Panc1 (cell line): ENCODE results near the gene TENM3. TPM values are rescaled to one million over a fixed set of nuclear protein-coding genes. Genes with fewer than 3 reads are reported as not detected.

Source experiments
- ATAC-seq: fragments of 200-7000 bp; cut with Tn5 transposase; 2 replicates; pipeline ENCODE4 v1.9.1; 2020; ENCODE audit warnings: mild to moderate bottlenecking, moderate library complexity
- BruUV-seq: library from RNA; stranded (reverse); fragments of 400-500 nt; replicated peaks from 2 replicates; lab custom pipeline; 2021; lab: Mats Ljungman, UMichigan
- CTCF ChIA-PET: fragments of 300-600 bp; sonication (Branson Sonifier 250); formaldehyde crosslinking; loops from one replicate; lab custom pipeline; 2022; ENCODE audit warnings: antibody characterized with exemption; lab: Charles Lee
- POLR2A ChIA-PET: fragments of 300-600 bp; sonication (Branson Sonifier 250); formaldehyde crosslinking; loops from one replicate; lab custom pipeline; 2022; ENCODE audit warnings: antibody characterized with exemption; lab: Charles Lee
- DNase-seq: peaks from one replicate; pipeline ENCODE4 v3.0.0-alpha.2; 2010; ENCODE audit warnings: low read depth, low spot score
- H3K27ac ChIP-seq: 2 replicates; pipeline ENCODE4 v1.5.1; 2011; ENCODE audit warnings: mild to moderate bottlenecking, low read length, inconsistent platforms
- H3K27me3 ChIP-seq: fragments of 200-500 bp; sonication (Bioruptor generic); 2 replicates; pipeline ENCODE4 v1.6.0; 2014; ENCODE audit warnings: low read length, inconsistent platforms; ENCODE audit not compliant: control insufficient read depth, insufficient read depth
- H3K36me3 ChIP-seq: fragments of 200-500 bp; sonication (Bioruptor generic); 2 replicates; pipeline ENCODE4 v1.5.1; 2014; ENCODE audit warnings: inconsistent platforms, mild to moderate bottlenecking, low read length, moderate library complexity; ENCODE audit not compliant: control insufficient read depth, insufficient read depth
- H3K4me1 ChIP-seq: 2 replicates; pipeline ENCODE4 v1.5.1; 2011; ENCODE audit warnings: inconsistent platforms, mild to moderate bottlenecking, low read length, moderate library complexity; ENCODE audit not compliant: control insufficient read depth, insufficient read depth
- H3K4me3 ChIP-seq, 2 experiments: 2 replicates each; pipeline ENCODE4 v1.5.1; 2011 to 2012; ENCODE audit warnings: low read depth in 2 of 2, low read length in 2 of 2, mild to moderate bottlenecking in 2 of 2, inconsistent platforms in 1 of 2, moderate library complexity in 1 of 2
- H3K9me3 ChIP-seq: fragments of 200-500 bp; sonication (Bioruptor generic); 2 replicates; pipeline ENCODE4 v1.5.1; 2014; ENCODE audit warnings: low read depth, mild to moderate bottlenecking, inconsistent platforms, low read length, moderate library complexity; ENCODE audit not compliant: control insufficient read depth, insufficient read depth
- CTCF ChIP-seq: fragments of 450-650 bp; IDR thresholded peaks from 2 replicates; pipeline ENCODE4 v1.5.1; 2017; ENCODE audit warnings: mild to moderate bottlenecking
- POLR2AphosphoS5 ChIP-seq: IDR thresholded peaks from 2 replicates; pipeline ENCODE4 v1.6.1; 2012; ENCODE audit warnings: mild to moderate bottlenecking, low read depth, low read length, moderate library complexity
- REST ChIP-seq, 2 experiments: IDR thresholded peaks; 2 replicates each; pipeline ENCODE4 v1.6.1; 2011 to 2012; ENCODE audit warnings: low read depth in 2 of 2, control low read depth in 1 of 2, low read length in 1 of 2, mild to moderate bottlenecking in 1 of 2, moderate library complexity in 1 of 2; ENCODE audit not compliant: insufficient read depth in 1 of 2
- SIN3A ChIP-seq: IDR thresholded peaks from 2 replicates; pipeline ENCODE4 v1.6.1; 2012; ENCODE audit warnings: low read depth, mild to moderate bottlenecking, low read length, moderate library complexity, borderline replicate concordance; ENCODE audit not compliant: insufficient read depth
- TCF7L2 ChIP-seq: IDR thresholded peaks from 2 replicates; pipeline ENCODE4 v1.6.1; 2011; ENCODE audit warnings: mild to moderate bottlenecking, low read depth, low read length, inconsistent platforms
- in situ Hi-C: cut with HindIII; loops from 2 replicates; pipeline ENCODE4 v1.10.0; 2016; ENCODE audit warnings: low sequenced_read_pairs, low pct_unique_long_range_greater_than_20kb
- intact Hi-C: fragments of 100-400 bp; cut with micrococcal nuclease; formaldehyde crosslinking; loops from one replicate; pipeline ENCODE4 v1.10.0; 2022; ENCODE audit not compliant: unreplicated experiment
- total RNA-seq: library from RNA; stranded (reverse); gene quantifications from one replicate; pipeline ENCODE4 v1.2.1, GENCODE V29; 2021; ENCODE audit not compliant: unreplicated experiment

Gene TENM3
- total RNA-seq, 1 experiment from 2014 or later, result 0.95 TPM

- H3K4me1 ChIP-seq, result no peaks in the 10 kb centered on the region
- no TSS peak for BruUV-seq
- in situ Hi-C loops (no loop called here), intact Hi-C loops (no loop called here)
- no peak overlapping the region for H3K4me3 ChIP-seq
- no peak overlapping the region for H3K27ac ChIP-seq
- H3K27me3 ChIP-seq, result no peaks in the 10 kb centered on the region
- ChIA-PET CTCF (no interaction called here), POLR2A (no interaction called here)
- ATAC-seq (no peak), DNase-seq (no peak)
- H3K9me3 ChIP-seq, result no peaks in the 10 kb centered on the region
- no peak for TF ChIP-seq TCF7L2
- no peak for TF ChIP-seq REST (IDR thresholded peaks at IDR 0.05; ENCODE audit: insufficient read depth in 1 of 2, low read depth in 2 of 2, low read length in 1 of 2)
- no peak for TF ChIP-seq CTCF
- H3K36me3 ChIP-seq, result no peaks in the 10 kb centered on the region
These were observed 58.5 kb downstream of the TENM3 start for GRCh38 chr4:182301736-182302135.

- CTCF ChIA-PET, result no interaction called here
These were observed 60.6 kb downstream of the TENM3 start for GRCh38 chr4:182303847-182304246.

More at GRCh38 chr4:182303847-182304246, 60.6 kb downstream of the TENM3 start:
- no peaks in the 10 kb centered on the region for H3K27me3 ChIP-seq
- no TSS peak for BruUV-seq
- intact Hi-C loops, result no loop called here
- no peak for ATAC-seq
- H3K27ac ChIP-seq, result no peak overlapping the region
- in situ Hi-C loops, result no loop called here
- POLR2A ChIA-PET, result no interaction called here
- H3K4me3 ChIP-seq, result no peak overlapping the region
- DNase-seq, result no peak
- TF ChIP-seq CTCF (no peak), SIN3A (no peak), REST (IDR thresholded peaks at IDR 0.05; ENCODE audit: insufficient read depth in 1 of 2, low read depth in 2 of 2, low read length in 1 of 2) (no peak), TCF7L2 (no peak), POLR2AphosphoS5 (no peak)
- no peaks in the 10 kb centered on the region for H3K4me1 ChIP-seq
- no peaks in the 10 kb centered on the region for H3K9me3 ChIP-seq
- H3K36me3 ChIP-seq, result no peaks in the 10 kb centered on the region
